Stromal cell of bone marrow (primary cell): ENCODE measurements around the gene PARP3.
"Not testable (repeated sequence)": the region's sequence is repeated elsewhere in the genome, so short reads cannot be mapped to it uniquely, and the experiment has no call there.

Experiments
- DNase-seq: peaks from one replicate; pipeline ENCODE4 v3.0.0-alpha.2; 2012; ENCODE audit warnings: low read depth

The PARP3 gene

GRCh38 chr3:51986010-51986947 lies 44.1 kb downstream of the PARP3 start:
- DNase-seq: no peak

- no peak for DNase-seq
Measured at GRCh38 chr3:51987568-51987967, 45.4 kb downstream of the PARP3 start.

- DNase-seq: no peak
Measured at GRCh38 chr3:51988286-51989146, 46.4 kb downstream of the PARP3 start.

DNA sequence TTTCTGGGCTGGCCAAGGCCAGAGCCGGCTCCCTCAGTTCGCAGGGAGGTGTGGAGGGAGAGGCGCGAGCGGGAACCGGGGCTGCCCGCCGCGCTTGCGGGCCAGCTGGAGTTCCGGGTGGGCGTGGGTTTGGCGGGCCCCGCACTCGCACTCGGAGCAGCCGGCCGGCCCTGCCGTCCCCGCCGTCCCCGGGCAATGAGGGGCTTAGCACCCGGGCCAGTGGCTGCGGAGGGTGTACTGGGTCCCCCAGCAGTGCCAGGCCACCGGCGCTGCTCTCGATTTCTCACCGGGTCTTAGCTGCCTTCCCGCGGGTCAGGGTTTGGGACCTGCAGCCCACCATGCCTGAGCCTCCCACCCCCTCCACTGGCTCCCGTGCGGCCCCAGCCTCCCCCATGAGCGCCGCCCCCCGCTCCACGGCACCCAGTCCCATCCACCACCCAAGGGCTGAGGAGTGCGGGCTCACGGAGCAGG lies 48.4 kb downstream of the PARP3 start:
- DNase-seq: not testable (repeated sequence)

GRCh38 chr3:51992017-51992682 lies 50.0 kb downstream of the PARP3 start:
- no peak for DNase-seq

- DNase-seq: not testable (repeated sequence)
Measured at GRCh38 chr3:51993657-51994056, 51.5 kb downstream of the PARP3 start.

DNA sequence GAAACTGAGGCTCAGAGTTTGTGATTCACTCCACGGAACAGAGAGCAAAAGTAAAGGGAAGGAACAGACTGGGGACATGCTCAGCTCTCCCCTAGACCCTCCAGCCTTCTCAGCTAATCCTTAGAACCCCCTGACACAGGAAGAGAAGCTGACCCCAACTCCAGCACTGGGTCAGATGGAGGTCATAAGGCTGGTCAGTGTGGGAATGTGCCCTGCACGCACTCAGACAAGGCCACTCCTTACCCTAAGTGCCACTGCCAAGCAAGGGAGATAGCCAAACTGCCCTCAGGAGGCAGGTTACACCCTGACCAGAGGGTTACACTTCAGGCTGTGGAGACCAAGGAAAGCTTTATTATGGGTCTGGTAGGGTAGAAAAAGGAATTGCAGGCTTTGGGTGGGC lies 52.4 kb downstream of the PARP3 start:
- DNase-seq: no peak

- DNase-seq: peak; percentile 91
Measured at GRCh38 chr3:51995346-51996163, 53.4 kb downstream of the PARP3 start, which contains the start of gene RPL29. RPL29 (minus strand) TSS chr3:51995895; CDS start chr3:51995461, 434 bp downstream.

DNA sequence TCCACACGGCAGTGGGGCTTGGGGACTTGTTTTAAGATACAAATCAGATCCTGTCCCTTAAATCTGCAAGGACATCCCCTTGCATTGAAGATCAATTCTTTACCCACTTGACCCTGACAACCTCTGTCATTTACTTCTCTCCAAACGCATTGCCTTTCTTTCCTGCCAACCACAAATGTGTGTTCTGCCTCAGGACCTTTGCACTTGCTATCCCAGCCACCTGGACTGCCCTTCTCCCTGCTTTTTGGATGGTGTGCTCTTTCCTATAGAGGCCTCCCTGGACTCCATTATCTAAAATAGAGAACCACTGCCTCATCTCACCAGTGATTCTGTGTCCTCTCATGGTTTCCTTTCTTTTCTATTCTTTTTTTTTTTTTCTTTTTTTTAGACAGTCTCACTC lies 55.0 kb downstream of the PARP3 start:
- DNase-seq: no peak

DNA sequence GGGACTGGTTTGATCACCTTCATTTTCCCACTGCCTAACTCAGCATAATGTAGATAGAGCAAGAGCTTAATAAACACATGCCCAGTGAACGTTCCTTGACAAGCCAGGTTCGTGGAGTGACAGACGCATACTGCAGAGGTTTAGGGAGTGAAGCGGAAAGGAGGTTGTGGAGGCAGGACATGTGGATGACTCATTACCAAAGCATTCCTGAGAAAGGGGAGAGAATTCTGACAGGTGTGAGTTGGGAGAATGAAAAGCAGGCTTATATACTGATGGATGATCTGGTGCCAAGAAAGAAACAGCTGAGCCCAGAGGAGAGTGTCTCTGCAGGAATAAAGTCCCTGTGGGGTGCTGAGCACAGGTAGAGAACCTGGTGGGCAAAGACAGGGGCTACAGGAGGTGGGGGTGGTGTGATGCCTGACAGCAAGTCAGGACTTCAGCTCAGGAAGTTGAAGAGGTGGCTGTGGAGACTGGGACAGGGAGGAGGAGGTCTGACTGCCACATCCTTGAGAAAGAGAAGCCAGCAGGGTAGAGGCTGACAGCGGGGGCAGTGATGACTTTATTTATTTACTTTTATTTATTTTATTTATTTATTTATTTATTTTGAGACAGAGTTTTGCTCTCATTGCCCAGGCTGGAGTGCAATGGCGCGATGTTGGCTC lies 55.9 kb downstream of the PARP3 start:
- DNase-seq: no peak
